Daoy (cell line): Measurements from ENCODE around the gene SEPSECS. TPM values are rescaled to one million over a fixed set of nuclear protein-coding genes. Genes with fewer than 3 reads are reported as not detected.

Source experiments
- DNase-seq: peaks from one replicate; pipeline ENCODE4 v3.0.0-alpha.2; 2015; ENCODE audit warnings: low read depth
- total RNA-seq: library from RNA; depleted of rRNA; stranded (reverse); fragments of >200 nt; shearing (Covaris generic); gene quantifications from 2 replicates; pipeline ENCODE4 v1.2.3, GENCODE V29; 2014

Gene SEPSECS
- total RNA-seq, 1 experiment from 2014 or later: 7.4 TPM

DNA sequence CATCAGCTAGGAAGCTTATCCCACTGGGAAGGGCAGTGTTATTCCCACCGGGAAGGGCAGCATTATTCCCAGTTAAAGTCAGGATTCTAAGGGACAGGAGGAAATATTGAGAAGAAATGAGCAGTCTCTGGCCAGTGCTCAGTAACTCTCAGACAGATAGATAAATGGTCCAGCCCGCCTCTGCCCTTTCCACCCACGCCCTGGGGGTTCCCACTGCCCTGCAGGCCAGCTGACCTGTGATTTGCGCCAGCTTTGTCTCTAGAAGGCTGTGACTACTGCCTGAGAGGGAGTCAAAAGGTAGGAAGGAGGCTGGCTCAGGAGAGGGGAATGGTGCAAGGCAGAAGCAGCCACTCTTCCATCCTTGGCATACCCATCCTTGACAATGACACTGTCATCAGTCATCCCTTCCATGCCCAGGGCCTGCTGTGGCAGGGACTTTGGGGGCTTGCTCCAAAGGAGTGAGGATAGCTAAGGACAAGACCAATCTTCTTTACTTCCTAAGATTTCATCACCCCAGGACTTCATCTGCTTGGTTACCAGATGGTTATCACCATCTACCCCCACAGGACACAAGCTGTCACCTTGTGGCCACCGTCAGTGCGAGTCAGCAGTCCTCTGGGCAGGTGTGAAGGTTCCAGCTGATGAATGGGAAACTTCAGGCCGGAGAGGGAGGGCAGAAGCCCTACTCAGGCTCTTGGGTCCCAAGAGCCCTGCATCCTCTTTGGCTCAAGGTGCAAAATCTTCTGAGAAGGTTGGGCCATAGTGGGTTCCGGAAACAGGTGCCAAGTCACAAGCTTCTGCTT, 49.5 kb downstream of the SEPSECS start:
- DNase-seq: no peak

DNA sequence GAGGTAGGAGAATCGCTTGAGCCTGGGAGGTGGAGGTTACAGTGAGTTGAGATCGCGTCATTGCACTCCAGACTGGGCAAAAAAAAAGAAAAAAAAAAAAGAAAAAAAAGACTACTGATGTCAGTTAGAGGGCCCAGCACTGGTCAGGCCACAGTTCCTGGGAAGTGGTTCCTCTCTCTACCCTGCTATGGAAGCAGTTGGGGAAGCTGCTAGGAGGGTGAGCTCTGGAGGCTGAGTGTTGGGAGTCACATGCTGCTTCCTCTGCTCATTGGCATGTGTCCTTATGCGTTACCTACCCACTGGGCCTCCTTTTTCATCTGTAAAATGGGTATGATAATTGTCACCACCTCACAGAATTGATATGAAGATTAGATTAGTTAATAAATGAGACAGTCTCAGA, 50.7 kb downstream of the SEPSECS start:
- no peak for DNase-seq

DNA sequence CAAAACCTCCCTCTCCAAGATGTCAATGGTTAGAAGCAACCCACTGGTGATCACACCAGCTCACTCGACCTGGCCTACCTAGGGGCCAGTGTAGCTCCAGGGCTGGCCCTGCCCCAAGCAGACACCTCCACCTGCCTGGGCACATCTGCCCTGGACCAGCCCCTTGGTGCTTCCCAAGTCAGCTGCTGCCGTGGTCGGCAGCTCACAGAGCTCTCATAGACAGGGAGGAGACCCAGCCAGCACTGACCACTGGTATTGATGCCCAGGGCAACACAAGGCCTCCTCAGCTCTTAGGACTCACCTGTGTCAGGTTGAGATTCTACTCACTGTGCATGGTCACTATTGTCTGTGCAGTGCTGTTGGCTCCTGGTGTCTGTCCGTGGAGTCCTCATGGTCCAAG, 51.7 kb downstream of the SEPSECS start:
- DNase-seq: no peak

DNA sequence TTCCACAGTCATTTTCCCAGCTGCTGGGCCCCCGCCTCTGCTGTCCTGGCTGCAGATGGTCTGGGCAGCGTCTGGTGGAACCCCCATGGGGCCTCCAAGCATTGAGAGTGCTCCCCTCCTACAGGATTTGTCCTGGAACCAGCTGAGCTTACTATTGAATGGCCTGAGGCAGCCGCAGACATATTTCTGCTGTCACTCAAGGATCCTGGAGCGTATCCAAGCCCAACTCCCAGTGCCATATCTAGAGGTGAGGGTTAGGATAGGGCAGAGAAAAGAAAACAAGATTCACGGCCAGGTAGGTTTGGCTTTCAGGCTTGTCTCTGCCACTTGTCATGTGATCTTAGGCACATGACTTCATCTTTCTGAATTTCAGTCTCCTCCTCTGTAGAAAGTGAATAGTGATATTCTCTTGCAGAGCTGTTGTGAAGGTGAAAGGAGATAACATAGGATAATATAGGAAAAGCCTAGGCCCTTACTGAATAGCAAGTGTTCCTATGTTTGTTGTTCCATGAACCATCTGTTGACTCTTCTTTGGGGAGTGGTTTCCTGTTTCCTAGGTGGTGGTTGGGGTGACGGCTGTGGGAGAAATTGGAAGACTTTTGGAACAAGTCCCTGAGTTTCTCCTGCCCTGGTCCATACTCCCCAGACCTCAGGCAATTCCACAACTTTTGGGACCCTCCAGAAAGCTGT, 52.3 kb downstream of the SEPSECS start:
- no peak for DNase-seq

DNA sequence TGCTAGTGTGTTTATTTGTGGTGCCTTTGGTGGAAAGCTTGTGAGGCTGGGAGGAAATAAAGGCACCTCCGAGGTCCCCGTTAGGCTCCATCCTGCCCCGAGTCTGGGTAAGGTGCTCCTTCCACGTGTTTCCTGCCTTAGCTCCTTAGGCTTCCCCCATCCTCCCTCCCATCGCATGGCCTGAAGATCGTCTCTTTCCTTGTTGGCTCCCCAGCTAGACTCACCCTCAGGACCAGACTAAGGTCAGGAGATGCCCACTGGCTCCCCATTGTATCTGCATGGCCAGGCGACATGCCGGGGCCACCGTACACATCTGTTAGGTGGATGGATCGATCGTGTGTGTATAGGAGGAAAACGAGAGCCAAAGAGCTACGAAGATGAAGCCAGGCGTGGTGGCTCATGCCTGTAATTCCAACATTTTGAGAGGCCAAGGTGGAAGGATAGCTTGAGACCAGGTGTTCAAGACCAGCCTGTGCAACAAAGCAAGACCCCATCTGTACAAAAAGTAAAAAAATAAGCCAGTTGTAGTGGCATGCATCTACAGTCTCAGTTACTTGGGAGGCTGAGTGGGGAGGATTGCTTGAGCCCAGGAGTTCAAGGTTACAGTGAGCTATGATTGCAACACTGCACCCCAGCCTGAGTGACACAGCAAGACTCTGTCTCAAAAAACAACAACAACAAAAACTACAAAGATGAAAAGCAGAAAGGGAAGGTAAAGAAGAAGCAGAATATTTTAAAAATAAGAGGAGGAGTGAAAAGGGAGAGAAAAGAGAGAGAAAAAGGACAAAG, 53.7 kb downstream of the SEPSECS start:
- no peak for DNase-seq

DNA sequence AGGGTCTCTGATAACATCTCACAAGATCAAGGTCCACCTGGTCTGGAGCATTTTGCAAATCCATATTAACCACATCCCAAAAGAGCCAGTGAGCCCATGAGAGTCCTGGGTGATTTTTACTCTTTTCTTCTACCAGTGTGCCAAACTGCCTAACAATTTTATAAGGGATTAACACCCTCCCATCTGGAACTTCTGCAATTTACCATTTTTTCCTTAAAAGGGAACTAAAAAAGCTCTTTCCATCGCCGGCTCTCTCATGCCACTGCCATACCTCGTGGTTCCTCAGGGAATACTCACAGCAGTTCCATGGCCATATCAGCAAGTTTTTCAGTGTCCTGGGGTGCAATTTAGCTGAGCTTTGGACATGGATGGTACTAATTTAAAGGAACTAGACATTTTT, 55.7 kb downstream of the SEPSECS start:
- no peak for DNase-seq

DNA sequence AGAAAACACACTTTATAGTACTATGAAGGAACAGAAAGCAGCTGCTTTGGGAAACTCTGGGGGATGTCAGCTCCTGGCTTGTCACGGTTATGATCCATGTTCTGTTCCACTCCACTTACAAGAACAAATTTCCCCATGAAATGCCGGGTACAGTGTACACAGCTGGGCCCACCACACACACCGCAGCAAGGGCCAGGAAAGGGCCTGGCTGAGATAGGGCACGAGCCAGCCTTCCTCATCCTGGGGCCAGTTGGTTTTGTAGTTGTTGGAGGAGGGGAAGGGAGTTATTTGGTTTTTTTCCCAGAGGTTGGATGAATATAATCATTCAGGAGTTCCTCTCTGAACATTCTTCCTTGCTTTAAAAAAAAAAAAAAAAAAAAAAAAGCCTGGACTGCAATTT, 56.8 kb downstream of the SEPSECS start:
- peak; percentile 30 for DNase-seq

GRCh38 chr4:25101836-25102235, 58.4 kb downstream of the SEPSECS start:
- DNase-seq: no peak

DNA sequence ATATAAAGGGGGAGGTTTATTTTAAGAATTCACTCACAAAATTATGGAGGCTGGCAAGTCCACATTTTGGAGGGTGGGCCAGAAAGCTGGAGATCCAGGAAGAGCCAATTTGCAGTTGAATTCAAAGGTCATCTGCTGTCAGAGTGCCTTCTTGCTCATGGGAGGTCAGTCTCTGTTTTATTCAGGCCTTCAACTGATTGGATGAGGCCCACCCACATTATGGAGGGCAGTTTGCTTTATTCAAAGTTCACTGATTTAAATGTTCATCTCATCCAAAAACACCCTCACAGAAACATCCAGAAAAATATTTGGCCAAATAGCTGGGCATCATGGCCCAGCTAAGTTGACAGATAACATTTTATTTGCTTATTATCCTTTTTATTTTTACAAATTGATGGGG, 59.5 kb downstream of the SEPSECS start:
- DNase-seq: no peak

DNA sequence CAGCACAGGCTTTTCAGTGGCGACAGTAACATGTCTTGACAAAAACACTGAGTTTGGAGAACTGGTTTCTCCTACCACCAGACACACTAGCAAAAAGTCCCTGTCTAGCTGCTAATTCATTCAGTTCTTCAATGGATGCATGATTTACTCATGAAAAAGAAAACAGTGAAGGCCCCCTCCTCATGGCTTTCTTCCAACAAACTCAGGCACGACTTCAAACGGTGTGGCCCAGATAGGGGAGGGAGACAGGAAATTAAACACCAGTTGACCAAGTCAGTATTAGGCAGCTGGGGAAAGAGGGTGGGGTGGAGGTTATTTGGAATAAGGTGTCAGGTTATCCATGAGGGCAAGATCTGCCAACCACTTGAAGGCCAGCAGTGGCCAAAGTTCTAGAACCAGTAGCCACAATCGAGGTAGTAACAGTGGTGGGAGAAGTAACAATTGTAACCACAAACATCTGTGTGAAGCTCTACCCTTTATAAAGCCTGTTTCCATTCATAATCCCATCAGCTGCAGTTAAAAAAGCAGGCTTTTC, 60.2 kb downstream of the SEPSECS start:
- DNase-seq: no peak

DNA sequence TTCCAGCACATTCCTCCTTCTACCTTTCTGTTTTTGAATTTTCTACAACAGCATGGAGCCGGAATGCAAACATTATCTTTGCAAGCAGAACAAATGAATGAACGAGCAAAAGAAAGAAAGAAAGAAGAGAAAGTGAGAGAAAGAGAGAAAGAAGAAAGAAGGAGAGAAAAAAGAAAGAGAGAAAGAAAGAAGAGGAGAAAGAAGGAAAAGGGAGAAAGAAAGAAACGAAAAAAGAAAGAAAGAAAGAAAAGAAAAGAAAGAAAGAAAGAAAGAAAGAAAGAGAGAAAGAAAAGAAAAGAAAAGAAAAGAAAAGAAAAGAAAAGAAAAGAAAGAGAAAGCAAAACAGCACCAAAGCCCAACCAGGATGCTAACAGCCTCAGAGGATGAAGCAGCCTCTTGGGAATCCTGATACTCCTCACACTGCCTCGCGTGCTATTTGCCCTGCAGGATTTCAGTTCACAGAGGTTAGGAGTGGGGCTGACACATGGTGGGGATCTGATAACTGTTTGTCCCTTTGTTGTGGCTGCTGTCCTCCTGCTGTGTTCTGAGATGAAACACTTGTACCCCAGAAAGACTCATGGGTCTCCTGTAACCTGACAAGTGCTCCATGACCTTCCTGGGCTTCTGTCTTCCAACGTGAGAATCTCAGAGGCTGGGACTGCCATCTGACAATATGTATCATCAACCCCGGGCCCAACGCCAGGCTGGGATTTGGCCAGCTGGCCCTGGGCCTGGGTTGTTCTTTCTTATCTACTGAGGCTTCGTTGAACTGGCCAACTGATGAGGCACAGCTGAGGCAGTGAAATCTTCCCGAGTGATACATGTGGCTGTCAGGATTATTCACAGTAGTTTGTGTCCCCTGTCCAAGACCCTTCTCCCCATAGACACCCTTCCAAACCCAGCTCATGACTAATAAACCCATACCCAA, 61.0 kb downstream of the SEPSECS start:
- DNase-seq: peak; percentile 71

- no peak for DNase-seq
Observed at GRCh38 chr4:25096981-25097443, 63.2 kb downstream of the SEPSECS start.

- DNase-seq: peak; percentile 13
Observed at GRCh38 chr4:25096251-25096980, 63.8 kb downstream of the SEPSECS start.

DNA sequence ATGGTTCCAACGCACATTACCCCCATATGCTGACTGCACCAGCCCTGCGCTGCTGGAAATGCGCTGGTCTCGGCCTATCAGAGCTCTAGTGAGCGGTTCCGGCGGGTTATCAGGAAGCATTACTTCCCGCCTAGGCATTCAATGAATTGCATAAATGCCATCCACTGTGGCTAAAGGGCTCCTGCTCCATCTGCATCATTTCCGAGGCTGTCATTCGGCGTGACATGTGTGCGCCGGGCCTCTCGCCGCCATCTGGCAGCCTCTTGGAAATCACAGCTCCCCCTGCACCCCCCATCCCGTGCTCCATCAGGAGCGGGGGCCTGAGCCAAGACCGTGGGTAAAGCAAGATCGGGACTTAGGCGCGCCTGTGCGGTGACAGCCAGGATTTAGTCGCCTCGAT, 64.4 kb downstream of the SEPSECS start:
- DNase-seq: no peak

- no peak for DNase-seq
Observed at GRCh38 chr4:25092139-25092538, 68.1 kb downstream of the SEPSECS start.

GRCh38 chr4:25090516-25090915, 69.7 kb downstream of the SEPSECS start:
- DNase-seq: peak; percentile 17

- DNase-seq: no peak
Observed at GRCh38 chr4:25089051-25089763, 71.0 kb downstream of the SEPSECS start.

GRCh38 chr4:25088093-25088952, 71.9 kb downstream of the SEPSECS start:
- DNase-seq: no peak

DNA sequence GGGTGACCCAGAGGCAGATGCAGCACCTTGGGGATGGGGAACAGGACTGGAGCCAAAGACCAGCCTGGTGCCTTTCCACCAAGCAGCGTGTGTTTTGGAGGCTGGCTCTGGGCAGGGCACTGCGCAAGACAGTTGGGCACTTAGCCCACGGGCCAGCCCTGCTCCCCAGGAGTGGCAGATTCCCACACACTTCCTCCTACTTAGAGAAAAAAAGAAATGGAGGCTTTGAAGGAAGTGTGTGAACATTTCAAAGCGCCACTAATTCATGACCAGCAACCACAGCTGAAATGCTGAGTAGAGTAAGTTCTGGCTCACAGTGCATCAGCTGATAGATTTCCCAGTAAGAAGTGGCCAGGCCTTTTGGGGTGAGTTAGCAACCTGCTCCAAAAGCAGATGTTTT, 74.6 kb downstream of the SEPSECS start:
- no peak for DNase-seq
